HG03097 (cell line): Measurements from ENCODE around the gene SCGB1A1.
"Not testable (repeated sequence)": the region's sequence is repeated elsewhere in the genome, so short reads cannot be mapped to it uniquely, and the experiment has no call there.

Source experiments
- ATAC-seq: cut with Tn5 transposase; IDR thresholded peaks from one replicate; pipeline ENCODE4 v1.9.1; 2021; ENCODE audit not compliant: unreplicated experiment, low FRiP score

SCGB1A1 gene

GRCh38 chr11:62444835-62445234 is 26.0 kb downstream of the SCGB1A1 start:
- no peak for ATAC-seq

GRCh38 chr11:62445314-62445740 is 26.5 kb downstream of the SCGB1A1 start:
- ATAC-seq: no peak

- no peak for ATAC-seq
Measured at GRCh38 chr11:62446091-62446490, 27.3 kb downstream of the SCGB1A1 start.

- ATAC-seq: no peak
Measured at GRCh38 chr11:62449451-62449851, 30.6 kb downstream of the SCGB1A1 start.

GRCh38 chr11:62449912-62450311 is 31.1 kb downstream of the SCGB1A1 start:
- not testable (repeated sequence) for ATAC-seq

GRCh38 chr11:62450543-62451240 is 31.9 kb downstream of the SCGB1A1 start:
- ATAC-seq: no peak

- ATAC-seq: no peak
Measured at GRCh38 chr11:62451241-62451621, 32.4 kb downstream of the SCGB1A1 start.

- ATAC-seq: no peak
Measured at GRCh38 chr11:62452261-62452660, 33.4 kb downstream of the SCGB1A1 start.

- ATAC-seq: no peak
Measured at GRCh38 chr11:62452839-62453468, 34.1 kb downstream of the SCGB1A1 start.

GRCh38 chr11:62456630-62457029 is 37.8 kb downstream of the SCGB1A1 start:
- ATAC-seq: no peak

GRCh38 chr11:62457478-62457877 is 38.6 kb downstream of the SCGB1A1 start:
- ATAC-seq: no peak

GRCh38 chr11:62458212-62459002 is 39.6 kb downstream of the SCGB1A1 start:
- ATAC-seq: no peak

- ATAC-seq: no peak
Measured at GRCh38 chr11:62459080-62459479, 40.2 kb downstream of the SCGB1A1 start.

- no peak for ATAC-seq
Measured at GRCh38 chr11:62461740-62462507, 43.1 kb downstream of the SCGB1A1 start.

GRCh38 chr11:62462508-62462892 is 43.7 kb downstream of the SCGB1A1 start:
- ATAC-seq: no peak

- ATAC-seq: no peak
Measured at GRCh38 chr11:62463121-62463542, 44.3 kb downstream of the SCGB1A1 start.

- ATAC-seq: no peak
Measured at GRCh38 chr11:62464655-62465054, 45.8 kb downstream of the SCGB1A1 start.

- ATAC-seq: no peak
Measured at GRCh38 chr11:62466444-62466843, 47.6 kb downstream of the SCGB1A1 start.

GRCh38 chr11:62468577-62468976 is 49.7 kb downstream of the SCGB1A1 start:
- ATAC-seq: no peak

GRCh38 chr11:62471603-62472002 is 52.8 kb downstream of the SCGB1A1 start:
- no peak for ATAC-seq
